Mesenteric fat pad (tissue), 1 donor: Measurements from ENCODE around the gene DIDO1. TPM values are rescaled to one million over a fixed set of nuclear protein-coding genes. Genes with fewer than 3 reads are reported as not detected.

ENCODE experiments used
- DNase-seq: peaks from one replicate; pipeline ENCODE4 v3.0.0-alpha.2; 2020; ENCODE audit warnings: low spot score
- total RNA-seq: library from RNA; stranded (reverse); fragmentation: NEBNext Ultra II Directional; extraction: Animal tissue kit (Norgen Biotek cat#: 25700); gene quantifications from one replicate; pipeline ENCODE4 v1.2.1, GENCODE V29; 2021
- donor health status: DM: yes; HTN: yes; CAD: no.

Gene DIDO1
- total RNA-seq, 1 donor from 2014 or later: 39.0 TPM

- DNase-seq: no peak
These were observed 29.8 kb downstream of the DIDO1 start for GRCh38 chr20:62896526-62896925.

DNA sequence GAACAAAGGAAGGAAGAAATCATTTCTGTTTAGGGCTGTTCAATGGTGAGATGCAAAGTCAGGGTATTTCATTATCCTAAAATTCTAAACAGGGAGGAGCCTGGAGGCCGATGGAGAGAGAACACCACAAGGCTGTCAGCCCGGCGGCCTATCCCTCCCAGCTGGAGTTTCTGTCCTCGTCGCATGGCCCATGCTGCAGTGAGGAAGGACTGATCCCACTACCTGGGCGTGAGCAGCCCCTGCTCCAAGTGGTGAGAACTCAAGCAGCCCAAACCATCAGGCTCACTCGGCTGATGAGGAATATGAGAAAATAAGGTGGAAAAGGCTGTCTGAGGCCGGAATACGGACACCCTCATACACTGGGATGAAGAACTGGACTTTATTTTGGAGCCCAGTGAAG is 30.8 kb downstream of the DIDO1 start:
- no peak for DNase-seq

DNA sequence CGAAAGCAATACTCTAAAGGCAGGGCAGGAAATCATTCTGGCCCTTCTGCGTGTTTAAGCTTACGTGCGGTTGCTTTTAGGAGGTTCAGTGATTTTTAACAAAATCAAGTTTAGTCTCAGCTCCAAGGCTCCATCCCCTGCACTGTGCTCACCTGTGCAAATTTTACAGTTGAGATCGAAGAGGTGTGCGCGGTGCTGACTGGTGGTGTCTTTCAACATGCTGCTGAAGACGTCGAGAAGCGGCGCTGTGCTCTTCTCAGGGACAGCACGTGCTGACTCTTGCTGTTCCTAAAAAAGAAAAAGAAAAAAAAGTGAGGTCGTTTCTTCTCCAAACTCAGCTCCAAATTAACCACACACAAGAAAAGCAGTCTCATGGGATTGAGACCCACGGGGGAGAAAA is 32.0 kb downstream of the DIDO1 start:
- no peak for DNase-seq

GRCh38 chr20:62893700-62894099 is 32.6 kb downstream of the DIDO1 start:
- DNase-seq: no peak

- no peak for DNase-seq
These were observed 33.7 kb downstream of the DIDO1 start for GRCh38 chr20:62892348-62893304.

DNA sequence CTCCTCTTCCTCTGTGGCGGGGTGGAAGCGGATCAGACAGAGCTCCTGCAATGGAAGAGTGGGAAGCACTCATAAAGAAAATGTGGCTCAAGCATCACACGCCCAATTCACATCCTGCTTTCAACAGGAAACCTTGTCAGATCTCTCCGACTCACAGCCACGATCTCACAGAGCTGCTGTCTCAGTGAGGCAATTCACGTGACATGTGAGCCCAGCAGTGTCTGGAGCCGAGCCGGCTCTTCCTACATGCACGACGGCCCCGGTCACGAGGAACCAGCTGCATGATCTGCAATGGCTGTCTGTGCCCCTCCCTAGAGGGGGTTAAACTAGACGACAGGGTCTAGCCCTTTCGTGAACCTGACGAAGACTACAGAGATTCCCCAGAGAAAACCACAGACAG is 35.2 kb downstream of the DIDO1 start:
- no peak for DNase-seq

GRCh38 chr20:62890444-62890843 is 35.9 kb downstream of the DIDO1 start:
- no peak for DNase-seq

- DNase-seq: no peak
These were observed 36.4 kb downstream of the DIDO1 start for GRCh38 chr20:62889871-62890270.

DNA sequence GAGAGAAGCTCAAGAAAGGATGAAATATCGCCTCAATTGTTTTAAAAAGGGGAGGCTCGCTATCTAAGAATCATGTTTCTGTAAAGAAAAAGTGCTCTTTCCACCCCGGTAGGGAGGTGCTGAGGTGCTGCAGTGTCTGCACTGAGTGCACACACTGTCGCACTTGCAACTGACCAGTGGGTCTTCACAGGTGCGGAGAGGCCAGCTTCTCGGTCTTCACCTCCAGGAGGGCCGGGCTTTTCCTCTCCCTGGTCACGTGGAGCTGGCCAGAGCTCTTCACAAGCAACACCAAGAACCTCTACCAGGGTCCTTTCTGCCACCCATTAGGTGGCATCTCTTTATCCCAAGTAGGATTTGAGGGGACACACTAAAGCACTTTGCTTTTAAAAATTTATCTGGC is 36.9 kb downstream of the DIDO1 start:
- no peak for DNase-seq

GRCh38 chr20:62888910-62889309 is 37.4 kb downstream of the DIDO1 start:
- no peak for DNase-seq

- DNase-seq: no peak
These were observed 37.9 kb downstream of the DIDO1 start for GRCh38 chr20:62888406-62888805.

DNA sequence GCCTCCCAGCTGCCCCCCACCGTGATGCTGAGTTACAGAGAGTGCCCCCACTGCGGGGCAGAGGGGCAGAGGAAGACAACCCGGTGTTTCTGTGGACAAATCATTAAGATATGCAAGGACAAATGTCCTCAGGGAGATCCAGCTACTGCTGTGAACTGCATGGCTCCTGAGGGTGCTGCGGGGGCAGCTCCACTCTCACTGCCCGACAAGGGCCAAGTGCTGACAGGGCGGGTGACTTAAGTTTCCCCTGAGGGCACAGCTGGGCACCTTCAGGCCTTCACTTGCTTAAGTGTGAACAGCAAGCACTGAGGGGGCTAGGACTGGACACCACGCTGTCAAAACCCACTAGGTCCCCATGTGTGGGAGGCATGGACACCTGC is 38.5 kb downstream of the DIDO1 start:
- no peak for DNase-seq

DNA sequence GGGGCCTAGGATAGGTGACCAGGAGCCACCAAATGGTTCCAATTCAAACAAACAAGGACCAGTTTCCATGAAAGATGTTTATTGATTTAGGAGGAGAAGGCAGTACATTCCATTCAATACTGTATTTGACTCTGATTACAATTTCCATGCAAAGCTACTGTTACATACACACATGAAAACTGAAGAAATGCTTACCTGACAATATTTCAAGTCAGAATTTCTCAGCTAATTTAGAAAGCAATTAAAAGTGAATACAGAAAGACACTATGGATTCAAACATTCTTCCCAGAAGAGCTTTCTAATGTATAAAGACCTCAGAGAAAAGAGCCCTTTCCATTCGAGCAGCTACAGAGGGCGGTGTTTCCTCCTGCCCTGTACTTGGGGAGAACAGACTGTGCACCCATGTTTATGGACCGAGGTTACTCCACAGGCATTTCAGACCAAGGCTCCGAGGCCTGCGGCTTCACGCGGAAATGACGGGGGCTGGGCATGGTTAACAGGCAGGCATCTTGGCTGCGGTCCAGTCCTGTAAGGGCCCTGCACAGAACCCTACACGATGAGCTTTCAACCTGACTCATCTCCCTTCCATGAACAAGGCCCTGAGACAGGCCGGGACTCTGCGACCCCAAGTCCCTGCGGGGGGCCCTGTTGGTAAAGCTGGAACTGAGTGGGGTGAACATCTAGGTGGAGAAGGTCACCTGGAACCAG is 39.0 kb downstream of the DIDO1 start:
- no peak for DNase-seq

DNA sequence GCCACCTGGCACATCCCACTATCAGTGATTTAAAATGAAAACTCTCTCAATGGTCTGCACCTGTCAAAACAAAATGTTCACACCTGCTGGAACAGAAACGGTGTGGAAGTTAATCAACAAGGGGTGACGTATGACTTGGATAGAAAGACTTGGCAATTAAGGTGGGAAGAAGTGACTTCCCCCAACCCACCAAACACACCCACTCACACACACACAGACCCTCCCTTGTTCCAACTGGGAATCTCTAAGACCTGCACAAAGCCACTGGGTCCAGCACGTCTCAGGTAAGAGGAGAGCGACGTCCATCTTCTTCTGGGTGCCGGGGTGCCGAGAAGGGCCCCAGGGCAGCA is 39.6 kb downstream of the DIDO1 start:
- no peak for DNase-seq

GRCh38 chr20:62885896-62886708 is 40.2 kb downstream of the DIDO1 start:
- DNase-seq: no peak

- no peak for DNase-seq
These were observed 41.0 kb downstream of the DIDO1 start for GRCh38 chr20:62885046-62885895.

- no peak for DNase-seq
These were observed 41.7 kb downstream of the DIDO1 start for GRCh38 chr20:62884556-62884955.

DNA sequence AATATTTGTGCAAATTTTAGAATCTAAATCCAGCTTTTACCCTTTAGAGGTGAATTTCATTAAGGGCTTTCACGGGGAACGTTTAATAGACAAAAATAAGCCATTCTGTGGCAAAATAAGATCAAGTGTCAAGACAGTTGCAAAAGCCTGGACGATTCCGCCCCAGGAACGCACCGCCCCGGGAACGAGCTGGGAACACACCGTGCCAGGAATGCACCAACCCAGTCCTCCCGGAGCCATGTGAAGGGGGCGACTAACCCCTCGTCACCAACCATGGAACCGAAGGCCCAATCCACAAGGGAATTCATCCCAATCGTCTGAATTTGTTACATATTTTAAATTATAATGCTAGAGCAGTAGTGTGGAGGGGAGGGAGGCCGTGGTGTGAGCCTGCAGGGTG is 43.9 kb downstream of the DIDO1 start:
- DNase-seq: no peak

DNA sequence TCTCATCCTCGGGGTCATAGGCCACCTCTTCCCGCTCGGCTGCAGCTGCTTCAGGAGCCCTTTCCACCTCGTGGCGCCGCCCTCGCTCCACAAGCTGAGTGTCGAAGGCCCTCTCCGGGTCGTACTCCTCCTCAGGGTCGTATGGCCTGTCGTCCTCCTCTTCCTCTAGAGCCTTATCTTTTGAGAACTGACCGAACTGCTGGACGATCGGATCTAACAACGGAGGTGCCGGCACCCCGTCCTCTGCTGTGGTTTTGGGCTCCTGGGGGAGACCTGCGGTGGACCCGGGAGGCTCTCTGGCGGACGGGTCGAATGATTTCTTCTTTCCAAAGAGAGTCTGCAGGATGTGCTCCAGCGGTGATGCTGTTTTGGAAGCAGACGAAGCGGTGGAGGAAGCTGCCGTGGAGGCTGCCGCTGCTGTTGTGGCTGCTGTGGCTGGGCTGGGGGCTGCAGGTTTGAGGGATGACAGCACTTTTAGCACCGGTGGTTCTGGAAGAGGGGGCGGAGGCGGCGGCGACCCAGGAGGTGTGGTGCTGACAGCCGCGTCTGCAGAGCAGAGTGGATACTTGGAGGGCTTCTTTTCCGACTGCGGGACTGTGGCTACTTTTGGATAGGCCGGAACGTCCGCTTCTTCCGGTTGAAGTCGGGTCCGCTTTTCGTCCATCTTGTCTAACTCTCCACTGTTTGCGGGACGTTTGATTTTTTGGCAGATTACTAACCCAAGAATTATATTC is 44.5 kb downstream of the DIDO1 start:
- DNase-seq: no peak
